ENCODE results near the gene CELF2.
A peak's percentile ranks its signal among the peaks of the same experiment; 100 is the strongest.

Gene CELF2

DNA sequence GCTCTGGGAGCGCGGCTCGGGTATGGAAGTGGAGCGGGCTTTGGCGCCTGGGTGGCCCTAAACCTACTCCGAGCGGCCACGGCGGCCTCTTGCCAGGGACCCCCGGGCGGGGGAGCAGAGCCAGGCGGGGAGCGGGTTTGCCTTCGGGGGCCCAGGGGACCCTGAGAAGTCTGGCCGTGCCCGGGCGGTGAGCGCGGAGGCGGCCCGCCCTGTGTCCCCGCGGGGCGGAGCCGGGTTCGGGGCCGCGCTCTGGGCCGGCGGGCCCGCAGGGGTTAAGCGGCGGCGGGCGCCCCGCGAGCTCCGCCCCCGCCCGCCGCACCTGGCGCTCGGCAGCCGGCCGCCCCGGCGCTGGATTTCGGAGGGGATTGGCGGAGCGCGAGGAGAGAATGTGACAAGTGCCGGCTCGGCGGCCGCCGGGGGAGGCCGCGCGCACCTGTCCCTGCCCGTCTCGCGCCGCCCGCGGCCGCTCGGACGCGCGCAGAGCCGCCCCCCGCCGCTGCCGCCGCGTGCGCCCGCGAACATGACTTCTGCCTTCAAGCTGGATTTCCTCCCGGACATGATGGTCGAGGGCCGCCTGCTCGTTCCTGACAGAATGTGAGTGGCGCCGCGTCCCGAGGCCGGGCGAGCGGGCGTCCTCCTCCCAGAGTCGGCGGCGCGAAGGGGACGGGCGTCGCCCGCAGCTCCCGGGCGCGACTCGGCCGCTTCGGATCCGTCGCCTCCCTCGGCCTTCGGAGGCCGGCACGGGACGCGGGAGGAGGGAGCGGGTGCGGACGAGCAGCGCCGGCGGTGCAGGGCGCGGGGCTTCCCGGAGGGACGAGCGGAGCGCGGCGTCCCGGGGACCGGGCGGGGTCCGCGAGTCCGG lies at the start of gene CELF2:
TSS of gene CELF2 (plus strand) at position 303 of the 862 bp plus-strand sequence. CDS start at position 521, 218 bp downstream.
- ATAC-seq (peak; percentile 80), DNase-seq (ENCODE audit: low spot score in 2 of 2) (peak; percentile 22 to 58)
- peak within 1 kb of the TSS; percentile 38 for H3K4me3 Mint-ChIP-seq
- H3K4me1 Mint-ChIP-seq, result no peaks in the 10 kb centered on the region
- H3K9me3 Mint-ChIP-seq, result no peaks in the 10 kb centered on the region
- H3K36me3 Mint-ChIP-seq, result no peaks in the 10 kb centered on the region
- H3K27ac Mint-ChIP-seq, result no peak within 1 kb of the TSS

DNA sequence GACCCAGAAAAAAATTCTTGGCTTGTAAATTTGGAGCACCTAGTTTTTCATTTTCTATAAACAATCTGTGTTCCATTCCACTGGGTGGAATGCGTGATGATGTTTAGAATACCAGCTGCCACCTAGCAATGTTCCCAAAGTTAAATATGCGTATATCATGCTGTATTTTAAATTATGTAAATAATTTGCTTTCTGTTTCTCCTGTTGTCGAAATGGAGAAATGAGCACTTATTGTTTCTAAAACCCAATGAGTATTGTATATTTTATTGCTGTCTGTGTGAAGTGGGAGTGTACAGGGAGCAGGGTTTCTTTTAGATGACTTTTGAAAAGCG lies 49.4 kb upstream of the CELF2 start:
- ATAC-seq, result no peak

DNA sequence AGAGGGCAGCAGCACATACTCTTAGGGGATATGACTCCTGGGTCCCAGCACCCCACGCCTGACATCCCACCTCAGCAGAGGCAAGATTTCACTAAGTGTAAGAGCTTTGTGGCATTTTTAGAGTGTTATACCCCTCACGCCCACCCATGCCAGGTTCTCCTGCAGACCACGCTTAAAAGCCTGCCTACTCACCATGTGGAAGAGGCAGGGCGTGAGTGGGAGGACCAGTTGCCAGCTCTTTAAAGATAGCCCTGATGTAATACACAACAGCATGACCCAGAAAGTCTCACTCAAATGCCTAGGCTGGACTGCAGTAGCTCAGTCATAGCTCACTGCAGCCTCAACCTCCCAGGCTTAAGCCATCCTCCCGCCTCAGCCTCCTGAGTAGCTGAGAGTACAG lies 44.4 kb upstream of the CELF2 start:
- Mint-ChIP-seq H3K36me3 (peaks cover 6% of the 10 kb centered on the region), H3K4me3 (no peak overlapping the region), H3K9me3 (no peaks in the 10 kb centered on the region), H3K27ac (no peak overlapping the region), H3K4me1 (peaks cover 23% of the 10 kb centered on the region)
- ATAC-seq (no peak), DNase-seq (ENCODE audit: low spot score in 2 of 2) (no peak)

More for the DNA sequence above, 49.4 kb upstream of the CELF2 start:
- Mint-ChIP-seq H3K4me3 (no peak overlapping the region), H3K4me1 (no peaks in the 10 kb centered on the region), H3K27ac (no peak overlapping the region), H3K9me3 (no peaks in the 10 kb centered on the region), H3K36me3 (peaks cover 6% of the 10 kb centered on the region)
- no peak for DNase-seq (ENCODE audit: low spot score in 2 of 2)

DNA sequence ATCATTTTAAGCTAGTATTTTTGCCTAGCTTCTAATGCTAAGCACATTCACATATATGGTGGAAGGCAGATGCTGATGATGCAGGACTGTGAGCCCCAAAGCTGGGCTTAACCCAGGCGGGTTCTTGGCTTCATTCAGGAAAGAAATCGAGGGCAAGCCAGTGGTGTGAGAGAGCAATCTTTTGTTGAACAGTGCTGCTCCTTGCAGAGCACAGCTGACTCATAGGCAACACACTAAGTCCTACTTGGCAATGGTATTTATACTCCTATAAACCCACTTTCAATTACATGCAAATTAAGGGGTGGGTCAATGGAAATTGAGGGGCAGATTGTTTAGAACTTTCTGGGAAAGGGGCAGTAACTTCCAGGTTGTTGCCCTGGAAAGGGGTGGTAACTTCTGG lies 42.0 kb upstream of the CELF2 start:
- Mint-ChIP-seq H3K27ac (no peak overlapping the region), H3K4me1 (peaks cover 25% of the 10 kb centered on the region), H3K9me3 (no peaks in the 10 kb centered on the region), H3K36me3 (peaks cover 6% of the 10 kb centered on the region), H3K4me3 (no peak overlapping the region)
- DNase-seq (ENCODE audit: low spot score in 2 of 2), result no peak
- no peak for ATAC-seq

DNA sequence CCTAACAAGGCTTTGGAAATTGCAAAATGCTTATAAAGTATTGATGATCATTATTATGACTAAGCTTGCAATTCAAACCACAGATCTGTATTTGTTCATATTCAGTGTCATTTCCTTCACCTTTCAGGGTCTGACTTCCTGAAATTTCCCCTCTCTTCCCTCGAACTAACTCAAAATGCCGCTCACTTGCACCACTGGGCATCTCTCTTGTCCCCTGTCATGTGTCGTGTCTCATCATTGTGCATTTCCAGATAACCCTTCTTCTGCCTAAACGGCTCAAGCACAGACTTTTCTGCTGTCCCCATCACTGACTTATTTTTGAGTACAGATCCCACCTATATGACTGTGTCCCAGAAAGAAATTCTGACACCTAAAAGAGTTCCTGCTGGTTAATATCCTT lies 41.0 kb upstream of the CELF2 start:
- Mint-ChIP-seq H3K9me3 (no peaks in the 10 kb centered on the region), H3K4me1 (peaks cover 25% of the 10 kb centered on the region), H3K36me3 (no peaks in the 10 kb centered on the region), H3K27ac (no peak overlapping the region), H3K4me3 (no peak overlapping the region)
- no peak for DNase-seq (ENCODE audit: low spot score in 2 of 2)
- ATAC-seq, result peak; percentile 39

DNA sequence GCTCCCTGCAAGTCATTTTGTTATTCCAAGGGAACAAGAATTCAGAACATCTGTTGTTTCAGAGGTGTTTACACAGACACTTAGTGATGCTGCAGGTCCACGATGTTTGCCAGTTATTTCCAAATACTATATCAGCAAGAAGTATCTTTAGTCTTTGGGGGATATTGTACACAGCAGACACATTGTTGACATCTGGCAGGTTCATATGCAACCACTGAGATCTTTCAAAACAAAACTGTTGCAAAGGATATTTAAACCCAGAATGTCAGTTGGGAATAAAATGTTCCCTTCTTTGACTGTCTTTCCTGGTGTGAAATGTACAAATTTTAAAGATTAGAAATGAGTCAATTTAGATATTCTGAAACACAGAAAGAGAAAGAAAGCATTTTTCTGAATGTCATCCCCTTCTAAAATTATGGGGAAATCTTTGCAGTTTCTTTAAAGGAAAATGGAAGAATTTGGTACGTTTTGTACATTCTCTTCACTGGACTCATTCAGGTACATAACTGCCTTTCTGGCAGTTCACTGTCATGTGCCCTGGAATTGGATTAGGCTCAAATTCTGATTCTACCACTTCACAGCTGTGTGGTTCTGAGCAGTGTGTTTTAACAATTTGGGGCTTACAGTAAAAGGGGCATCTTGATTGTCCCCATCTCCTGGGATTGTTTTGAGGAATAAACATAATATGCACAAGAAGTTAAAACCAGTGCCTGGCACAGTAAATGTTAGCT lies 40.3 kb upstream of the CELF2 start:
- DNase-seq (ENCODE audit: low spot score in 2 of 2) (no peak), ATAC-seq (no peak)
- no peak overlapping the region for H3K4me3 Mint-ChIP-seq
- no peaks in the 10 kb centered on the region for H3K9me3 Mint-ChIP-seq
- no peak overlapping the region for H3K27ac Mint-ChIP-seq
- no peaks in the 10 kb centered on the region for H3K36me3 Mint-ChIP-seq
- peaks cover 25% of the 10 kb centered on the region for H3K4me1 Mint-ChIP-seq

- DNase-seq (ENCODE audit: low spot score in 2 of 2) (no peak), ATAC-seq (peak; percentile 43)
- Mint-ChIP-seq H3K9me3 (no peaks in the 10 kb centered on the region), H3K36me3 (no peaks in the 10 kb centered on the region), H3K4me3 (no peak overlapping the region), H3K4me1 (peaks cover 25% of the 10 kb centered on the region), H3K27ac (no peak overlapping the region)
Observed at GRCh38 chr10:10977978-10978377, 39.7 kb upstream of the CELF2 start.

GRCh38 chr10:10985361-10985760 lies 32.3 kb upstream of the CELF2 start:
- Mint-ChIP-seq H3K4me3 (no peak overlapping the region), H3K4me1 (no peaks in the 10 kb centered on the region), H3K27ac (no peak overlapping the region), H3K36me3 (no peaks in the 10 kb centered on the region), H3K9me3 (no peaks in the 10 kb centered on the region)
- ATAC-seq (no peak), DNase-seq (ENCODE audit: low spot score in 2 of 2) (no peak)

GRCh38 chr10:10986606-10987005 lies 31.1 kb upstream of the CELF2 start:
- Mint-ChIP-seq H3K27ac (no peak overlapping the region), H3K4me3 (no peak overlapping the region), H3K36me3 (no peaks in the 10 kb centered on the region), H3K4me1 (no peaks in the 10 kb centered on the region), H3K9me3 (no peaks in the 10 kb centered on the region)
- DNase-seq (ENCODE audit: low spot score in 2 of 2), result no peak
- ATAC-seq, result no peak

- H3K4me3 Mint-ChIP-seq, result no peak overlapping the region
- DNase-seq (ENCODE audit: low spot score in 2 of 2) (no peak), ATAC-seq (no peak)
- H3K36me3 Mint-ChIP-seq, result no peaks in the 10 kb centered on the region
- H3K9me3 Mint-ChIP-seq, result no peaks in the 10 kb centered on the region
- H3K27ac Mint-ChIP-seq, result no peak overlapping the region
- no peaks in the 10 kb centered on the region for H3K4me1 Mint-ChIP-seq
Observed at GRCh38 chr10:10987111-10987510, 30.6 kb upstream of the CELF2 start.

GRCh38 chr10:10989669-10990068 lies 28.0 kb upstream of the CELF2 start:
- no peaks in the 10 kb centered on the region for H3K4me1 Mint-ChIP-seq
- ATAC-seq (no peak), DNase-seq (ENCODE audit: low spot score in 2 of 2) (no peak)
- no peak overlapping the region for H3K27ac Mint-ChIP-seq
- no peaks in the 10 kb centered on the region for H3K36me3 Mint-ChIP-seq
- no peak overlapping the region for H3K4me3 Mint-ChIP-seq
- no peaks in the 10 kb centered on the region for H3K9me3 Mint-ChIP-seq

DNA sequence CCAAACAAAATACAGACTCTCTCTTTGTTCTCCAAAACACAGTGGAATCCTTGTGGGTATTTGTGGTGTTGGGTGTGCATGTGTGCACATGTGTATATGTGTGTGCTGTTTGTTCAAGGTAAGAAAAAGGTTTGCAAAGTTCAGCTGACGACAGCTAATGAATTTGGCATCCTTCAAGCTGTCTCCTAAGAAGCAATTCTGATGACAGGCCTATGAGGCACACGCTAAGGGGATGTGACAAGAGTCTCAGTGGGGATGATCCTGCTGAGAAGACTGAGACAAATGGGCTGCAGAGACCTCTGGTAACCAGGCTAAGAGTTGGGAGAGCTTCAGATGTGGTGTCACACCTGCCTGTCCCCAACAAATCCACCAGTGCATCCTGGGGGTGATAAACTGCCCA lies 26.5 kb upstream of the CELF2 start:
- Mint-ChIP-seq H3K27ac (no peak overlapping the region), H3K36me3 (no peaks in the 10 kb centered on the region), H3K9me3 (no peaks in the 10 kb centered on the region), H3K4me1 (no peaks in the 10 kb centered on the region), H3K4me3 (no peak overlapping the region)
- no peak for ATAC-seq
- DNase-seq (ENCODE audit: low spot score in 2 of 2), result no peak

GRCh38 chr10:10992072-10992471 lies 25.6 kb upstream of the CELF2 start:
- Mint-ChIP-seq H3K27ac (no peak overlapping the region), H3K4me3 (no peak overlapping the region), H3K9me3 (no peaks in the 10 kb centered on the region), H3K4me1 (peaks cover 6% of the 10 kb centered on the region), H3K36me3 (no peaks in the 10 kb centered on the region)
- ATAC-seq (no peak), DNase-seq (ENCODE audit: low spot score in 2 of 2) (no peak)

DNA sequence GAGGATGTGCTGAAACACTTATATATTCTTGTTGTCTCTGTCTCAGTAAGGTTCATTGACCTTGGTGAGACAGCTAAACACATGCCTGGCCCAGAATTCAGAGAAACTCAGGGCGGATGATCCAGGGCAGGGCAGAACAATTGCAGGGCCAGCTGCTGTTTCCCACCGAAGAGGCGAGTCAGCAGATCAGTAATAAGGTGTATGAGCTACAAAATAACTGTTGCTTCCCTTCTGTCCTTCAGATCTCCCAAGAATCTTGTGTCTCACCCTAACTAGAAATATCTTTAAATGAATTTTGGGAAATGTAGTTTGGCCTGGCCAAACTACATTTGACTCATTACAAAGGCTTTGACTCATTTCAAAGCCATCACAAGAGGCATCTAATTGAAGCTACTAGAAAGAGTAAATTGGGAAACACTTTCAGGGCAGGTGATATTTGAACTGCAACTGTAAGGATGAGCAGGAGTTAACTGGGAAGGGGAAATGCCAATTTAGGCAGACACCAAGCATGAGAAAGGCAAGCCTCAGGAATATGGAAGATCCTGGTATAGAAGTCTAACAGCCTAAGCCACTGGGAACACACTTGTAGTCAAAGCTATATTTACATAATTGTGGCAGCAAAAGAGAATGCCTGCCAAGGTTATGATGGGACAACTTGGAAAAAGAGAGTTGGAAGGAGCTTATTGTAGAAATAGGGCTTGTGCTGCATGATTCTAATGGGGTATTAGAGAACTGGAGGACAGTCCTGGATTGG lies 24.5 kb upstream of the CELF2 start:
- ATAC-seq (no peak), DNase-seq (ENCODE audit: low spot score in 2 of 2) (no peak)
- H3K9me3 Mint-ChIP-seq, result no peaks in the 10 kb centered on the region
- peaks cover 9% of the 10 kb centered on the region for H3K4me1 Mint-ChIP-seq
- H3K4me3 Mint-ChIP-seq, result no peak overlapping the region
- no peak overlapping the region for H3K27ac Mint-ChIP-seq
- no peaks in the 10 kb centered on the region for H3K36me3 Mint-ChIP-seq

DNA sequence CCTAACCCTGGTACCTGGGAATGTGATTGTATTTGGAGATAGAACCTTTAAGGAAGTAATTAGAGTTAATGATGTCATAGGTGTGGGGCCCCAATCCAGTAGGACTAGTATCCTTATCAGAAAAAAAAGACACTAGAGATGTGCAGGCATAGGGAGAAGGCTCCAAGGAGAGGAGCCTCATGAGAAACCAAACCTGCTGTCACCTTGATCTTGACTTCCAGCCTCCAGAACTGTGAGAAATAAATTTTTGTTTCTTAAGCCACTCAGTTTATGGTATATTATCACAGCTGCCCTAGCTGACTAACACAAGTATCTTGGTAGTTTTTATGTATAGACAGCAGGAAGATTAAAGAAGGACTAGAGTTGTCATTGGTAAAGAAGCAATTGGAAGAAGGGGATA lies 23.9 kb upstream of the CELF2 start:
- DNase-seq (ENCODE audit: low spot score in 2 of 2), result no peak
- Mint-ChIP-seq H3K36me3 (no peaks in the 10 kb centered on the region), H3K4me1 (peaks cover 9% of the 10 kb centered on the region), H3K9me3 (no peaks in the 10 kb centered on the region), H3K4me3 (no peak overlapping the region), H3K27ac (no peak overlapping the region)
- no peak for ATAC-seq
